ENCODE data around the gene WDHD1.

Gene WDHD1

DNA sequence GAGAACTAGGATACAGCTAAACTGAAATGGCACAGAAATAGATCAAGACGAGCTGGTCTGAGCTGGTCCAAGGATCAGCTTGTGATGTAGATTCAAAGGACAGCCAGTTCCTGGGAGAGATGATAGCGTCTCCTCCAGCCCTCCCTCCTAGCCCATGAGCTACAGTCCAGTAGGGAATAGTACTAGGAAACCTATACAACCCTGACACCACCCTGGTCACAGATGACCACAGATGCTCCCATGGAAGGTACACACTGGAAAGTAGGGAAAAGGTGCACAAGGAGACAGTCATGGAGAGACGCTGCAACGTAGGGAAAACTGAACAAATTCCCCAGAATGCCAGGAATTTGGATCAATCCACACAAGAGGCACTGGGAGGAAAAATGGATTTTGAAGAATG is 131.2 kb downstream of the WDHD1 start:
- H3K23ac ChIP-seq (ENCODE audit: low read length in 2 of 2), result no peak overlapping the region
- no peak overlapping the region for H3K4ac ChIP-seq (ENCODE audit: low read depth in 1 of 2, low read length in 2 of 2)

DNA sequence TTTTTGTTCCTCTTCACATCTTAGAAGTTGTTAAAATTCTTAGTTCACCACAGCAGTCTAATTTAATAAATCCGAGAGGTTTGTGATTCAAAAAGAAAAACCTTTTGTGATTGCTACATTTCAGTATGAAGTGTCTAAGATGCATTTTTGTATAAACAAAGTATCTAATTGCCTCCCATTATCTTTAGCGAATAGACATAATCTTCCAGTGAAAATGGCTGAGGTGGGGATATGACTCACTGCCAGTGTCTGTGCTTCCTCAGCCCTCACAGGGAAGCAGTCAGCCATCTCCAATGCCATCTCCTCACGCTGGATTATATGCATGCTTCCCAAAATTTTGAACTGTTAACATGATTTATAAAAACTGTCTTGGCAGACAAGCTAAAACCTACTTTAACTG is 131.9 kb downstream of the WDHD1 start:
- H2BK5ac ChIP-seq (ENCODE audit: low read depth, low read length, poor library complexity, severe bottlenecking), result no peak overlapping the region
- 11% methylated on average over 2 of the region's 3 CpGs for WGBS
- no peak overlapping the region for H4K91ac ChIP-seq (ENCODE audit: low read length)
- no peak overlapping the region for H3K27ac ChIP-seq (ENCODE audit: low read length, poor library complexity, severe bottlenecking)
- H3K4me3 ChIP-seq (ENCODE audit: insufficient read depth in 1 of 2, low read depth in 1 of 2, low read length in 2 of 2), result no peak overlapping the region
- H2BK12ac ChIP-seq (ENCODE audit: low read length in 2 of 2), result no peak overlapping the region
- no peak overlapping the region for H3K18ac ChIP-seq (ENCODE audit: low read depth in 1 of 2, low read length in 2 of 2)
- H2AFZ ChIP-seq (ENCODE audit: low read depth, low read length), result no peak overlapping the region
- H3K9me3 ChIP-seq (ENCODE audit: control insufficient read depth, low read length), result no peaks in the 10 kb centered on the region
- no peaks in the 10 kb centered on the region for H3K4me1 ChIP-seq (ENCODE audit: control insufficient read depth, insufficient read depth, low read depth, low read length)
- no peak overlapping the region for H3K4ac ChIP-seq (ENCODE audit: low read depth in 1 of 2, low read length in 2 of 2)
- H3K4me2 ChIP-seq (ENCODE audit: low read length, poor library complexity, severe bottlenecking), result no peak overlapping the region
- H3K9ac ChIP-seq (ENCODE audit: low read length), result no peak overlapping the region
- H4K8ac ChIP-seq (ENCODE audit: low read length), result no peak overlapping the region
- no peaks in the 10 kb centered on the region for H3K27me3 ChIP-seq (ENCODE audit: control insufficient read depth in 1 of 2, insufficient read depth in 1 of 2, low read length in 2 of 2)
- H2AK5ac ChIP-seq (ENCODE audit: low read length, severe bottlenecking), result no peak overlapping the region
- no peak overlapping the region for H2BK15ac ChIP-seq (ENCODE audit: low read depth, poor library complexity, severe bottlenecking)
- H3K79me1 ChIP-seq (replicated peaks; ENCODE audit: low read length, poor library complexity, severe bottlenecking), result no peaks in the 10 kb centered on the region
- DNase-seq, result peak; percentile 82
- no peak overlapping the region for H3K14ac ChIP-seq (ENCODE audit: low read length in 2 of 2)
- H3K36me3 ChIP-seq (ENCODE audit: control insufficient read depth in 1 of 2, insufficient read depth in 2 of 2, low read depth in 1 of 2, low read length in 2 of 2), result no peaks in the 10 kb centered on the region
- no peak overlapping the region for H3K23ac ChIP-seq (ENCODE audit: low read length in 2 of 2)
- no peak overlapping the region for H2BK120ac ChIP-seq (ENCODE audit: low read depth, low read length)

More for the DNA sequence above, 131.2 kb downstream of the WDHD1 start:
- Histone ChIP-seq H2BK12ac (ENCODE audit: low read length in 2 of 2) (no peak overlapping the region), H3K4me3 (ENCODE audit: insufficient read depth in 1 of 2, low read depth in 1 of 2, low read length in 2 of 2) (no peak overlapping the region), H3K4me2 (ENCODE audit: low read length, poor library complexity, severe bottlenecking) (no peak overlapping the region), H4K91ac (ENCODE audit: low read length) (peak overlapping the region; percentile 85), H2AFZ (ENCODE audit: low read depth, low read length) (no peak overlapping the region), H2BK15ac (ENCODE audit: low read depth, poor library complexity, severe bottlenecking) (peak overlapping the region; percentile 6), H3K14ac (ENCODE audit: low read length in 2 of 2) (no peak overlapping the region), H3K9ac (ENCODE audit: low read length) (no peak overlapping the region), H2BK120ac (ENCODE audit: low read depth, low read length) (no peak overlapping the region), H3K9me3 (ENCODE audit: control insufficient read depth, low read length) (no peaks in the 10 kb centered on the region), H3K27me3 (ENCODE audit: control insufficient read depth in 1 of 2, insufficient read depth in 1 of 2, low read length in 2 of 2) (no peaks in the 10 kb centered on the region), H3K79me1 (replicated peaks; ENCODE audit: low read length, poor library complexity, severe bottlenecking) (no peaks in the 10 kb centered on the region), H3K27ac (ENCODE audit: low read length, poor library complexity, severe bottlenecking) (no peak overlapping the region), H3K4me1 (ENCODE audit: control insufficient read depth, insufficient read depth, low read depth, low read length) (no peaks in the 10 kb centered on the region), H2BK5ac (ENCODE audit: low read depth, low read length, poor library complexity, severe bottlenecking) (no peak overlapping the region), H3K36me3 (ENCODE audit: control insufficient read depth in 1 of 2, insufficient read depth in 2 of 2, low read depth in 1 of 2, low read length in 2 of 2) (no peaks in the 10 kb centered on the region), H3K18ac (ENCODE audit: low read depth in 1 of 2, low read length in 2 of 2) (peak overlapping the region in 1 of 2 experiments; percentile 84), H2AK5ac (ENCODE audit: low read length, severe bottlenecking) (no peak overlapping the region), H4K8ac (ENCODE audit: low read length) (no peak overlapping the region)
- DNase-seq, result no peak
- WGBS, result 84% methylated on average over 4 of the region's 4 CpGs

DNA sequence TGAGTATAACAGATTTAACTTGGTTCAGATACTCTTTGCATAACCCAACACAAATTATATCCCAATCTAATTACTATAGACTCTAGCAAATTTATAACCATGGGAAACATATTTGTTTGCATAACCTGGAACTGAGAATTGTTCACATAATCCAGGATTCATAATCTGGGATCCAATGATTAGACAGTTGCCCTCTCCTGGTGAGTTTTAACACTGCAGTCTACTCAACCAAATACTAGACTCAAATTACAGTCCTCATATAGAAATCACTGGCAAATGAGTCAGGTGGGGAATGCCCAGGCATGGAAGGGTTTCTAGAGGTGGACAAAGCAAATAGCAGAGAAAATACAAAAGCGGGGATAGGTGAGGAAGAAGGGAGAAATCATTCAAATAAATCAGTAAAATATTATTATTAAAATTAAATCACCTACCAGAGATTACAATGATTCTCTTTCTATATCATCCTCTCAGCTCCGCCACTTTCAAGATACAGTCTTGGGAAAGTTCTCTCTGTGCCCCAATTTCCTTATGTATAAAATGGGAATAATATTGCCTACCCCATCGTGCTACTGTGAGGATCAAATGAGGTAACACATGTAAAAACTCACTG is 133.6 kb downstream of the WDHD1 start:
- Histone ChIP-seq H3K27ac (ENCODE audit: low read length, poor library complexity, severe bottlenecking) (no peak overlapping the region), H3K14ac (ENCODE audit: low read length in 2 of 2) (no peak overlapping the region), H2BK15ac (ENCODE audit: low read depth, poor library complexity, severe bottlenecking) (no peak overlapping the region), H3K4me2 (ENCODE audit: low read length, poor library complexity, severe bottlenecking) (no peak overlapping the region), H2BK5ac (ENCODE audit: low read depth, low read length, poor library complexity, severe bottlenecking) (no peak overlapping the region), H4K8ac (ENCODE audit: low read length) (no peak overlapping the region), H3K27me3 (ENCODE audit: control insufficient read depth in 1 of 2, insufficient read depth in 1 of 2, low read length in 2 of 2) (no peaks in the 10 kb centered on the region), H3K4me1 (ENCODE audit: control insufficient read depth, insufficient read depth, low read depth, low read length) (no peaks in the 10 kb centered on the region), H3K9ac (ENCODE audit: low read length) (no peak overlapping the region), H3K23ac (ENCODE audit: low read length in 2 of 2) (no peak overlapping the region), H4K91ac (ENCODE audit: low read length) (no peak overlapping the region), H3K36me3 (ENCODE audit: control insufficient read depth in 1 of 2, insufficient read depth in 2 of 2, low read depth in 1 of 2, low read length in 2 of 2) (no peaks in the 10 kb centered on the region), H2BK120ac (ENCODE audit: low read depth, low read length) (no peak overlapping the region), H2AFZ (ENCODE audit: low read depth, low read length) (no peak overlapping the region), H2BK12ac (ENCODE audit: low read length in 2 of 2) (no peak overlapping the region), H3K18ac (ENCODE audit: low read depth in 1 of 2, low read length in 2 of 2) (no peak overlapping the region), H3K79me1 (replicated peaks; ENCODE audit: low read length, poor library complexity, severe bottlenecking) (no peaks in the 10 kb centered on the region), H3K4me3 (ENCODE audit: insufficient read depth in 1 of 2, low read depth in 1 of 2, low read length in 2 of 2) (no peak overlapping the region), H3K4ac (ENCODE audit: low read depth in 1 of 2, low read length in 2 of 2) (no peak overlapping the region), H3K9me3 (ENCODE audit: control insufficient read depth, low read length) (no peaks in the 10 kb centered on the region), H2AK5ac (ENCODE audit: low read length, severe bottlenecking) (no peak overlapping the region)
- 81% methylated on average over 1 of the region's 3 CpGs for WGBS
- peak; percentile 84 for DNase-seq

GRCh38 chr14:54891471-54892245 is 135.2 kb downstream of the WDHD1 start:
- no peak overlapping the region for H3K18ac ChIP-seq (ENCODE audit: low read depth in 1 of 2, low read length in 2 of 2)
- H3K4me1 ChIP-seq (ENCODE audit: control insufficient read depth, insufficient read depth, low read depth, low read length), result peaks cover 1% of the 10 kb centered on the region
- no peak overlapping the region for H3K4ac ChIP-seq (ENCODE audit: low read depth in 1 of 2, low read length in 2 of 2)
- H4K8ac ChIP-seq (ENCODE audit: low read length), result no peak overlapping the region
- H3K27me3 ChIP-seq (ENCODE audit: control insufficient read depth in 1 of 2, insufficient read depth in 1 of 2, low read length in 2 of 2), result no peaks in the 10 kb centered on the region
- no peak overlapping the region for H3K23ac ChIP-seq (ENCODE audit: low read length in 2 of 2)
- H4K91ac ChIP-seq (ENCODE audit: low read length), result no peak overlapping the region
- no peak overlapping the region for H3K14ac ChIP-seq (ENCODE audit: low read length in 2 of 2)
- no peak overlapping the region for H2BK120ac ChIP-seq (ENCODE audit: low read depth, low read length)
- no peak overlapping the region for H2AK5ac ChIP-seq (ENCODE audit: low read length, severe bottlenecking)
- no peak overlapping the region for H2BK12ac ChIP-seq (ENCODE audit: low read length in 2 of 2)
- H3K4me2 ChIP-seq (ENCODE audit: low read length, poor library complexity, severe bottlenecking), result no peak overlapping the region
- DNase-seq, result no peak
- H2BK5ac ChIP-seq (ENCODE audit: low read depth, low read length, poor library complexity, severe bottlenecking), result no peak overlapping the region
- no peak overlapping the region for H2AFZ ChIP-seq (ENCODE audit: low read depth, low read length)
- H2BK15ac ChIP-seq (ENCODE audit: low read depth, poor library complexity, severe bottlenecking), result no peak overlapping the region
- no peaks in the 10 kb centered on the region for H3K9me3 ChIP-seq (ENCODE audit: control insufficient read depth, low read length)
- H3K9ac ChIP-seq (ENCODE audit: low read length), result no peak overlapping the region
- H3K4me3 ChIP-seq (ENCODE audit: insufficient read depth in 1 of 2, low read depth in 1 of 2, low read length in 2 of 2), result no peak overlapping the region
- H3K36me3 ChIP-seq (ENCODE audit: control insufficient read depth in 1 of 2, insufficient read depth in 2 of 2, low read depth in 1 of 2, low read length in 2 of 2), result no peaks in the 10 kb centered on the region
- no peak overlapping the region for H3K27ac ChIP-seq (ENCODE audit: low read length, poor library complexity, severe bottlenecking)
- 96% methylated on average over 9 of the region's 10 CpGs for WGBS
- H3K79me1 ChIP-seq (replicated peaks; ENCODE audit: low read length, poor library complexity, severe bottlenecking), result no peaks in the 10 kb centered on the region

All from mesenchymal stem cell (in vitro differentiated cells and primary cell).